ENCODE data around the gene FAM193A. TPM values are rescaled to one million over a fixed set of nuclear protein-coding genes. Genes with fewer than 3 reads are reported as not detected.
"Not testable (repeated sequence)": the region's sequence is repeated elsewhere in the genome, so short reads cannot be mapped to it uniquely, and the experiment has no call there.

FAM193A gene
- total RNA-seq, 6 donors from 2014 or later = 23.7 to 87.0 (median 27.1) TPM

GRCh38 chr4:2767046-2767704 lies 230.7 kb downstream of the FAM193A start:
- Histone ChIP-seq H3K36me3 (no peaks in the 10 kb centered on the region), H3K27ac (no peak overlapping the region), H3K27me3 (no peaks in the 10 kb centered on the region), H3K9me3 (no peaks in the 10 kb centered on the region), H3K4me1 (peaks cover 4 to 17% (median 14%) of the 10 kb centered on the region in 4 donors), H3K4me3 (no peak overlapping the region)
- no peak for TF ChIP-seq EP300 (IDR thresholded peaks at IDR 0.05)
- no peak for TF ChIP-seq POLR2A (IDR thresholded peaks at IDR 0.05)
- TF ChIP-seq CTCF (IDR thresholded peaks at IDR 0.05) = no peak
- TF ChIP-seq POLR2AphosphoS5 (IDR thresholded peaks at IDR 0.05) = no peak
- DNase-seq (no peak), ATAC-seq (ENCODE audit: low FRiP score in 2 of 2) (no peak)
- 91 to 93% methylated on average over 5 of the region's 5 CpGs for WGBS, 2 donors

GRCh38 chr4:2767705-2768074 lies 231.2 kb downstream of the FAM193A start:
- H3K9me3 ChIP-seq = no peaks in the 10 kb centered on the region
- no peaks in the 10 kb centered on the region for H3K27me3 ChIP-seq
- 77 to 88% methylated on average over 9 to 11 of the region's 11 CpGs for WGBS, 2 donors
- DNase-seq (no peak), ATAC-seq (ENCODE audit: low FRiP score in 2 of 2) (no peak)
- peak in 1 of 2 donors; percentile 9 for TF ChIP-seq POLR2AphosphoS5 (IDR thresholded peaks at IDR 0.05)
- TF ChIP-seq EP300 (IDR thresholded peaks at IDR 0.05) = no peak
- TF ChIP-seq POLR2A (IDR thresholded peaks at IDR 0.05) = no peak
- no peak for TF ChIP-seq CTCF (IDR thresholded peaks at IDR 0.05)
- no peak overlapping the region for H3K27ac ChIP-seq
- H3K4me3 ChIP-seq = no peak overlapping the region
- no peaks in the 10 kb centered on the region for H3K36me3 ChIP-seq
- peaks cover 4 to 17% (median 14%) of the 10 kb centered on the region in 4 donors for H3K4me1 ChIP-seq

- WGBS, 2 donors = 92 to 93% methylated on average over 9 of the region's 9 CpGs
- TF ChIP-seq CTCF (IDR thresholded peaks at IDR 0.05) (no peak), POLR2A (IDR thresholded peaks at IDR 0.05) (no peak), EP300 (IDR thresholded peaks at IDR 0.05) (no peak), POLR2AphosphoS5 (IDR thresholded peaks at IDR 0.05) (no peak)
Observed at GRCh38 chr4:2768124-2768523, 231.7 kb downstream of the FAM193A start.

GRCh38 chr4:2768921-2769336 lies 232.5 kb downstream of the FAM193A start:
- peaks cover 4 to 13% (median 9%) of the 10 kb centered on the region in 4 donors for H3K4me1 ChIP-seq
- H3K27ac ChIP-seq = no peak overlapping the region
- no peak for ATAC-seq (ENCODE audit: low FRiP score in 2 of 2)
- DNase-seq = no peak
- H3K27me3 ChIP-seq = no peaks in the 10 kb centered on the region
- no peaks in the 10 kb centered on the region for H3K9me3 ChIP-seq
- H3K4me3 ChIP-seq = no peak overlapping the region
- 69 to 72% methylated on average over 14 to 15 of the region's 15 CpGs for WGBS, 2 donors
- no peak for TF ChIP-seq POLR2A (IDR thresholded peaks at IDR 0.05)
- TF ChIP-seq CTCF (IDR thresholded peaks at IDR 0.05) = no peak
- TF ChIP-seq EP300 (IDR thresholded peaks at IDR 0.05) = no peak
- no peak for TF ChIP-seq POLR2AphosphoS5 (IDR thresholded peaks at IDR 0.05)
- no peaks in the 10 kb centered on the region for H3K36me3 ChIP-seq

More at GRCh38 chr4:2768124-2768523, 231.7 kb downstream of the FAM193A start:
- Histone ChIP-seq H3K4me1 (peaks cover 4 to 17% (median 14%) of the 10 kb centered on the region in 4 donors), H3K27me3 (no peaks in the 10 kb centered on the region), H3K36me3 (no peaks in the 10 kb centered on the region), H3K27ac (no peak overlapping the region), H3K9me3 (no peaks in the 10 kb centered on the region), H3K4me3 (no peak overlapping the region)
- ATAC-seq (ENCODE audit: low FRiP score in 2 of 2) (no peak), DNase-seq (no peak)

GRCh38 chr4:2771264-2771663 lies 234.8 kb downstream of the FAM193A start:
- Histone ChIP-seq H3K27me3 (no peaks in the 10 kb centered on the region), H3K27ac (peak overlapping the region in 1 of 4 donors; percentile 18), H3K4me3 (no peak overlapping the region), H3K4me1 (peaks cover 0 to 9% (median 2%) of the 10 kb centered on the region in 4 donors), H3K9me3 (no peaks in the 10 kb centered on the region), H3K36me3 (no peaks in the 10 kb centered on the region)
- DNase-seq = no peak
- no peak for ATAC-seq (ENCODE audit: low FRiP score in 2 of 2)
- 91 to 94% methylated on average over 3 of the region's 3 CpGs for WGBS, 2 donors
- no peak for TF ChIP-seq EP300 (IDR thresholded peaks at IDR 0.05)
- TF ChIP-seq POLR2AphosphoS5 (IDR thresholded peaks at IDR 0.05) = no peak
- TF ChIP-seq POLR2A (IDR thresholded peaks at IDR 0.05) = no peak
- no peak for TF ChIP-seq CTCF (IDR thresholded peaks at IDR 0.05)

GRCh38 chr4:2780643-2781042 lies 244.2 kb downstream of the FAM193A start:
- not testable (repeated sequence) for H3K4me1 ChIP-seq; H3K9me3 ChIP-seq; H3K36me3 ChIP-seq; DNase-seq; H3K4me3 ChIP-seq; ATAC-seq (ENCODE audit: low FRiP score in 2 of 2); H3K27ac ChIP-seq; H3K27me3 ChIP-seq
- WGBS, 2 donors = 91 to 95% methylated on average over 5 of the region's 5 CpGs
